Left lung (tissue), 10 donors: ENCODE measurements around the gene AKAP11. TPM values are rescaled to one million over a fixed set of nuclear protein-coding genes. Genes with fewer than 3 reads are reported as not detected.

Source experiments
- ATAC-seq: fragments of 200-7000 bp; cut with Tn5 transposase; one replicate; pipeline ENCODE4 v1.9.1; 2020; ENCODE audit warnings: moderate library complexity
- DNase-seq, 4 donors: peaks; one replicate each; pipeline ENCODE4 v3.0.0-alpha.2; 2013 to 2020
- H3K27ac ChIP-seq, 2 donors: fragments of 200-600 bp; sonication (generic) in 1 of 2; one replicate each; pipeline versions ENCODE4 v1.5.0 to v1.8.0; 2020 to 2021
- H3K27me3 ChIP-seq, 2 donors: fragments of 200-600 bp; sonication (generic) in 1 of 2; one replicate each; pipeline versions ENCODE4 v1.5.0 to v1.8.0; 2020 to 2021
- H3K36me3 ChIP-seq, 2 donors: fragments of 200-600 bp; sonication (generic) in 1 of 2; one replicate each; pipeline versions ENCODE4 v1.5.0 to v1.8.0; 2020 to 2021
- H3K4me1 ChIP-seq, 2 donors: fragments of 200-600 bp; one replicate each; pipeline ENCODE4 v1.8.0; 2021
- H3K4me3 ChIP-seq, 2 donors: fragments of 200-600 bp; sonication (generic) in 1 of 2; one replicate each; pipeline versions ENCODE4 v1.5.0 to v1.8.0; 2020 to 2021; ENCODE audit warnings: mild to moderate bottlenecking in 1 of 2
- H3K9me3 ChIP-seq, 2 donors: fragments of 200-600 bp; sonication (generic) in 1 of 2; one replicate each; pipeline versions ENCODE4 v1.5.0 to v1.8.0; 2020 to 2021
- CTCF ChIP-seq, 2 donors: fragments of 200-600 bp; sonication (generic) in 1 of 2; IDR thresholded peaks; one replicate each; pipeline versions ENCODE4 v1.5.0 to v1.8.0; 2021; ENCODE audit warnings: antibody characterized with exemption in 2 of 2
- intact Hi-C, 2 donors: fragments of 100-400 bp; cut with DNase I; formaldehyde crosslinking; loops; one replicate each; pipeline versions ENCODE4 v1.11.2 to v1.14.2; 2022
- polyA plus RNA-seq, 6 donors: library from polyadenylated mRNA; unstranded; fragments of 120-200 nt; gene quantifications; one replicate each; pipeline ENCODE4 v1.2.1, GENCODE V29; 2013; ENCODE audit not compliant: insufficient read length in 6 of 6
- total RNA-seq, 2 donors: library from RNA; stranded (reverse); fragmentation: NEBNext Ultra II Directional; extraction: Animal tissue kit (Norgen Biotek cat#: 25700); gene quantifications; one replicate each; pipeline ENCODE4 v1.2.1, GENCODE V29; 2021
- donor health status: DM: no; HTN: yes; CAD: no.
- donor health status: DM: no; HTN: no; CAD: no.

AKAP11 gene
- total and polyA plus RNA-seq, 8 donors = 30.3 to 47.1 (median 41.9) TPM

- TF ChIP-seq CTCF (IDR thresholded peaks at IDR 0.05) = no peak
- intact Hi-C loops = no loop called here
- Histone ChIP-seq H3K4me3 (no peak overlapping the region), H3K27me3 (no peaks in the 10 kb centered on the region), H3K9me3 (no peaks in the 10 kb centered on the region), H3K4me1 (peaks cover 17 to 41% of the 10 kb centered on the region in 2 donors), H3K27ac (no peak overlapping the region), H3K36me3 (no peaks in the 10 kb centered on the region)
- ATAC-seq (no peak), DNase-seq (no peak)
Observed at GRCh38 chr13:42277618-42278276, 5.8 kb downstream of the AKAP11 start.

- H3K4me3 ChIP-seq = no peak overlapping the region
- H3K9me3 ChIP-seq = no peaks in the 10 kb centered on the region
- no peaks in the 10 kb centered on the region for H3K36me3 ChIP-seq
- ATAC-seq = no peak
- H3K27me3 ChIP-seq = no peaks in the 10 kb centered on the region
- TF ChIP-seq CTCF (IDR thresholded peaks at IDR 0.05) = no peak
- intact Hi-C loops = no loop called here
- H3K27ac ChIP-seq = no peak overlapping the region
- no peak for DNase-seq
- peaks cover 10 to 32% of the 10 kb centered on the region in 2 donors for H3K4me1 ChIP-seq
Observed at GRCh38 chr13:42279080-42279479, 7.1 kb downstream of the AKAP11 start.

GRCh38 chr13:42279986-42280385, 8.0 kb downstream of the AKAP11 start:
- ATAC-seq (no peak), DNase-seq (no peak)
- no peaks in the 10 kb centered on the region for H3K36me3 ChIP-seq
- no peaks in the 10 kb centered on the region for H3K9me3 ChIP-seq
- H3K27me3 ChIP-seq = no peaks in the 10 kb centered on the region
- peak overlapping the region in 1 of 2 donors; percentile 10 for H3K27ac ChIP-seq
- no peak overlapping the region for H3K4me3 ChIP-seq
- intact Hi-C loops = no loop called here
- peaks cover 10 to 28% of the 10 kb centered on the region in 2 donors for H3K4me1 ChIP-seq
- no peak for TF ChIP-seq CTCF (IDR thresholded peaks at IDR 0.05)

- no peak overlapping the region for H3K4me3 ChIP-seq
- H3K9me3 ChIP-seq = no peaks in the 10 kb centered on the region
- H3K4me1 ChIP-seq = peaks cover 6 to 25% of the 10 kb centered on the region in 2 donors
- TF ChIP-seq CTCF (IDR thresholded peaks at IDR 0.05) = no peak
- intact Hi-C loops = no loop called here
- peak; percentile 36 for ATAC-seq
- peak overlapping the region in 1 of 2 donors; percentile 10 for H3K27ac ChIP-seq
- no peaks in the 10 kb centered on the region for H3K36me3 ChIP-seq
- H3K27me3 ChIP-seq = no peaks in the 10 kb centered on the region
- no peak for DNase-seq
Observed at GRCh38 chr13:42280537-42280936, 8.6 kb downstream of the AKAP11 start.

- H3K4me3 ChIP-seq = no peak overlapping the region
- intact Hi-C loops = no loop called here
Observed at GRCh38 chr13:42283574-42283973, 11.6 kb downstream of the AKAP11 start.

More at GRCh38 chr13:42283574-42283973, 11.6 kb downstream of the AKAP11 start:
- no peak for TF ChIP-seq CTCF (IDR thresholded peaks at IDR 0.05)
- no peak for DNase-seq
- no peak for ATAC-seq
- Histone ChIP-seq H3K4me1 (peaks cover 0 to 17% of the 10 kb centered on the region in 2 donors), H3K9me3 (no peaks in the 10 kb centered on the region), H3K27me3 (no peaks in the 10 kb centered on the region), H3K36me3 (peaks cover 0 to 23% of the 10 kb centered on the region in 2 donors), H3K27ac (no peak overlapping the region)
